GM21528 (cell line): ENCODE measurements around the gene STK4.
"Not testable (repeated sequence)": the region's sequence is repeated elsewhere in the genome, so short reads cannot be mapped to it uniquely, and the experiment has no call there.

Source experiments
- ATAC-seq: cut with Tn5 transposase; IDR thresholded peaks from one replicate; pipeline ENCODE4 v1.9.1; 2021; ENCODE audit warnings: mild to moderate bottlenecking, moderate library complexity; ENCODE audit not compliant: unreplicated experiment, low FRiP score

Gene STK4

DNA sequence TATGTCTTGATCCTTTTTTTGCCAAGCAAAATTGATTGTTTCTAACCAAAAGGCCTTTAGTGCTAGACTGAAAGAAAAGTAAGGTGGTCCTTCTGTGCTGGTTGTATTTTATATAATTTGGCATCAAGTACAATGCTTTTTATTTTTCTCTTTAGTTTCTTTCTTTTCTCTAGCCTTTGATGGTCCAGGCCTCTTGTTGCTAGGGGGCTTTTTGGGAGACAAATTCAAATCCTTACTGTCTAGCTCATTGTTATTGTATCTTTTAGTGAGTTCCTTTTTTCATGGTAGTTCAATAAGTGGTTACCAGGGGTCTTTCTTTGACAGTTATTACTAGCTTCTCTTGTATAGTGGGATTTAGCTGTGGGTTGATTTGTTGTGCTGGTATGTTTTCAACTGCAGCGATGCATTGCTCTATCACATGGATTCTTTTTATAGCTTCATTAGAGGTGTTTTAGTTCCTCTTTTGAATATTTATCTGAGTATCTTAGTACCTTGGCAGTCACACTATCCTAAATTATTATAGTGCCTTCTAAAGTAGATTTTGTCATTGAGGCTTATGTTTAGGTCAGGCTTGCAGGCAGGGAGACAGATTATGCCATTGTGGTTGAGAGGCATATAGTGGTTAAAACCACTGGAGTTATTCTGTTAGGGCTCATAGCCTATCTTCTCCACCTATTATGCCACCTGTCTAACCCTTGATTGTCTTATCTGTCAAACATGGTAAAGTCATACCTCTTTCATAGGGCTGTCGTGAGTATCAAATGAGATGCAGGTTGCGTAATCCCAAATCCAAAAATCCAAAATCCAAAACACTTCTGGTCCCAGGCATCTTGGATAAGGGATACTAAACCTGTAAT lies 85.1 kb downstream of the STK4 start:
- ATAC-seq: peak; percentile 42

DNA sequence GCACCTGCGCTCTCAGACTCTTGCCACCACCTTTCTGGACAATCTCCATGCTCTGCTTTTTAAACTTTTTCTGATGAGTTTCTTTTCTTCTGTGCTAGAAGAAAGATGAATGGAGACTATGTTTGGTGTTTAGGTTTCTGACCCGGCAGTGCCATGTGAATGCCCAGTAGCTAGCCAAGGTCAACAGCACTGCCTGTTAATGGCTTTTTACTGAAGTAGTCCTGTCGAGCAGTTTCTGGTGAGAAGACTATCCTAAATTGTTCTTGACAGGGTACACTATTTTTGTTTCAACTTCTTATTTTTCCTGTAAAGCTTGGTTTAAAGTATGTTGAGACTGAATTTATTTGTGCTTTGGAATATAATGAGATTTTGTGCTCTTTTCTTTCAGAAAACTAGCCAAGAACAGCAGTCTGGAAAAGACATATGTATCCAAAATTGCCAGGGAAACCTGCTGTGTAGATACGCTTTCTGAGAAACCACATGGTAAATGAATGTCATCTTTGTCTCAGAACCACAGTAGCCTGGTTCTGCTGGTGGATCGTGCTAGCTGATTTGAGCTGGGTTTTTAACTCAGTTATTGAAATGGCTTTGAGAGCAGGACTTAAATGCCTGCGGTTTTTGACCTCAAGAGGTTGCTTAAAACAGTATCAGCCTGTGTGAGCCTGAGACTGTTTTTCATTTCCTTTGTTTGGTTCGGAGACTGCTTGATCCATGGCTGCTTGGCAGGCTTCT lies 86.6 kb downstream of the STK4 start:
- ATAC-seq: peak; percentile 47

DNA sequence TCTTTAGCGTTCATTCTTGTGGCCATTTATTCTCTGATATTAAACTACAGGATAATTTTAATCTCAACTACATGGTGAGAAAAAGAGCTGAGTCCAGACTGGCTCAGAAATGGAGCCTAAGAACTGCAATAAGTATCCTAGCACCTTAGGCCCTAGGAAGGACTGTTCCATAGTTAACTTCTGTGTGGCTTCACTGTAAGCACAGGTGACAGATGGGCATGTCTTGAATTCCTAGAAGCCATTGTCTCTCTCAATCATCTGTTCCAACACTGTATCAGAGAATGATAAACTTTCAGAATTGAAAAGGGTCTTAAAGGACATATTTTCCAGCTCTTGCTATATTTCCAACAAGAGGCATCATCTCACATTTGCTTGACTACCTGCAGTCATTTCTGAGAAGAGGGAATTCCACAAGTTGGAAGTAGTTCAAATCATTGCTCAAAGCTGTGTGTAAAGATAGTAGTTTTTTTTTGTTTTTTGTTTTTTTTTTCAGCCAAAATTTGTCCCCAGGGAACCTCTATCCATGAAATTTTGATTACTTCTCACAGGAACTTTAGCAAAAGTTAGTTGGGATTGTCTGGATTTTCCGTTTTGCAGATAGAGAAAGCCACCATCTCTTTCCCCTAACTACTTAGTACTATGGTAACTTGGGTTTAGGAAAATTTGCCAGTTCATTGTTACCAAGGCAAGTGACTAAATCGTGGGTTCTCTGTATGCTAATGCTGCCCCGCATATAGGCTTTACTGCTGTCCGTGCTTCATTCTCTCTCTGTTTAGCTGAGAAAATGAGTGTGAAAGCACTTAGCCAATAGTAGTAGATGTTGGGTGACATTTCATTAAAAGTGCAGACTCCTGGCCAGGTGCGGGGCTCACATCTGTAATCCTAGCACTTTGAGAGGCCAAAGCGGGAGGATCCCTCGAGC lies 87.4 kb downstream of the STK4 start:
- peak; percentile 13 for ATAC-seq

DNA sequence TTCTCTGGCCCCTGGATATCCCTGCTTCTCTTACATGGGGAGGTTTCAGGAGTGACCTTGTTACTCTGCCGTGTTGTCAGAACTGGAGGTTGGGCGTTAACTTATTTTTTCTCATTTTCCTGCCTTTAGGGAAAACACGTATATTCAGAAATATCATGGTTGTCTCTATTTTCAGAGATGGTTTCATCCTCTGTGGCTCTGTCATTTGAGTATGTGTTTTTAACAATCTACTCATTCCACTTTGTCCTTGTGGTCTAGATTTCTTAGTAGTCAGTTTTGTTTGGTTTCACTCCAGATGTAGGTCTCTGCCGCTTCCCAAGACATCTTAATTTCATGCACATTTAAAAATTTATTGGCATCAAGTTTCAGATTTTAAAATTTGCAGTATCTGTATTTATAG lies 88.7 kb downstream of the STK4 start:
- no peak for ATAC-seq

DNA sequence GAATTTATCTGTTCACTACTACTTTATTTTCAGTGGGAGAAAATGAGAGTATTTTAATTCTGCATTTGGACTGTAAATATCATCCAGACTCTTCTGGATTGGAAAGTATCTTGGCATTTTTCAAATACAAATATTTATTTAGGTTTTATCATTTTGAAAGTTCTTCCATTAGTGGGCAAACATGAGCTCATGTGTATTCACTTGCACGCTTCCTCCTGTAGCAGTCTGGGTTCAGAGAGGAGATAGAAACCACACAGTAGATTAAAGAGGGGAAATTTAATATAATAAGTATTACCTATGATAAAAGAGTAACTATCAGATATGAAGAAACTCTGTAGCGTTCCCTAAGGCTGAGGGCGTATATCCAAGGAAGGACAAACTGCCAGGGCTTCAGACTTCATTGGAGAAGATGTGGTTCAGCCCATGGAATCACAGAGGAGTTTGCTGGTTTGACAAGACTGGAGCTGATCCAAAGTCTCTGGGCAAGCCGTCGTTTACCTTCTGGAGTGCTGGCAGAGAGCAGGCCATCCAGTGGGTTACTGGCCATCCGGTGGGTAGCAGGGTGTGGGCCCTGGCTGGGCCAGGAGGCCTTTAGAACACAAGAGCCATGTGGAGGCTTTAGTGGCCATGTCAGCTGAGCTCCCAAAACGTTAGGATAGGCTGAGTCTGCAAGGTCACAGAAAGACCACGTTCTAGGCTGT lies 90.3 kb downstream of the STK4 start:
- ATAC-seq: no peak

DNA sequence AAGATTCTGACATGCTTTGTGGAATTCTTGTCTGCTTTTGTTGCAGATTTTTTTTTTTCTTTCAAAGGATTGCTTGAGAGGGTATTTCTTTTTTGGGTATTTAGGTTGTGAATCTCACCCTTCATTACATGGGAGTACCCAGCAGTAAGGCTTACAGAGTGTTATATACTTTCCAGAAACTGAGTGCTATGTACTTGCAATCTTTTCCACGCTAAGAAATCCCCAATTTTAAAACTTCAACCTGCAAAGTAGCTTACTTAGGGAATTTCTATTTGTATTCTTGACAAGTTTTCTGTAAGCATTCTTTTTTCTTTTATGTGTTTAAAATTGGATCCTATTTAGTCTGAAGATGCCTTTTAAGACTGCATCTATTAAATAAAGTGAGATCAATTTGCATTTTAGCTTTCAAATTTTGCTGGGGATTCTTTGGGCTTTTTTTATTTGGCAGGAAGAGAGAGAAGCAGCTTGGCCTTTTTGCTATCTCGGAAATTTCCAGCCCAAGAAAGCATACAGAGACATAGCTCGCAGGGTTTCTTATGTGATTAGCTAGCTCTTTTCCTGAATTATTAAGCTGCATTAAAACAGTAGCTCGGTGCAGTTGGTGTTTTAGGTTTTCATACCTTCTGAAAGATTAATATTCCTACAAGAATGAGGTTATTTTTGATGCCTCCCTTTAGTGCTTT lies 92.0 kb downstream of the STK4 start:
- no peak for ATAC-seq

DNA sequence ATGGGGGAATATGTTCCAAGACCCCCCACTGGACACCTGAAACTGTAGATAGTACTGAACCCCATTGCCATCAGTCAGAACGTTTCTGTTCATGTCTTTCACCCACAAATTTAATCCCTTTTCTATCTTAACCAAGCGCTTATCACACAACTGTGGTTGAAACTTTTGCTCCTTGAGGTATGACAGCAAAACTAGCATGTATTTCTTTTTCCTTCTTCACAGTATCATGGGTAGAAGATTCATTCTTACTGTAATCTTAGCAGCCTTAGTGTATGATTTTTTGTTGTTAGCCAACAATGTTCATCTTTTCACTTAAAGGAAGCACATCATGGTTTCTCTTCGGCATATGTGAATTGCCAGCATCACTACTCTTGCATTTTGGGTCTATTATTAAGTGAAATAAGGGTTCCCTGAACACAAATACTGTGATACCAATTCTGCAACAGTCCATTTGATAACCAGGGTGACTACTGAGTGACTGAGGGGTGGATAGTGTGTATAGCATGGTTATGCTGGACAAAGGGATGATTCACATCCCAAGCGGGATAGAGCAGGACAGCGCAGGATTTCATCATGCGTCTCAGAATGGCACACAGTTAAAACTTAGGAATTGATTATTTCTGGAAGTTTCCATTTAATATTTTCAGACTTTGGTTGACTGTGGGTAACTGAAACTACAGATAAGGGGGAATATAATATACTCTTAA lies 92.9 kb downstream of the STK4 start:
- ATAC-seq: no peak

DNA sequence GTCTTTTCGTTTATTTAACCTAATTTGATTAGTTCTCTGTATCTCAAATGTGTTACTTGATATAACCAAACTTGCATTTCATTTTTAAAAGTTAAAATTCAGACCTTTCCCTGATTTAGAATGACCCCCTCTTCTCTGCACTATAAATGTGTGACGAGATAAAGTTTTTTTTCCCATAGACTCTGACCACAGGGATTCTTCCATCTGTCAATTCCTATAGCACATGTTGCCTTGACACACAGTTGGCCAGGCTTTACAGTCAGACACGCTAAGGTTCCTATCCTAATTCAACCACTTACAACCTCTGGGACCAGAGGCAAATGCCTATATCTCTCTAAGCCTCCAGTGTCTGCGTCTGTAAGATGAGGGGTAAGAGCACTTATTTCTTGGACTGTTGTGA lies 94.0 kb downstream of the STK4 start:
- no peak for ATAC-seq

DNA sequence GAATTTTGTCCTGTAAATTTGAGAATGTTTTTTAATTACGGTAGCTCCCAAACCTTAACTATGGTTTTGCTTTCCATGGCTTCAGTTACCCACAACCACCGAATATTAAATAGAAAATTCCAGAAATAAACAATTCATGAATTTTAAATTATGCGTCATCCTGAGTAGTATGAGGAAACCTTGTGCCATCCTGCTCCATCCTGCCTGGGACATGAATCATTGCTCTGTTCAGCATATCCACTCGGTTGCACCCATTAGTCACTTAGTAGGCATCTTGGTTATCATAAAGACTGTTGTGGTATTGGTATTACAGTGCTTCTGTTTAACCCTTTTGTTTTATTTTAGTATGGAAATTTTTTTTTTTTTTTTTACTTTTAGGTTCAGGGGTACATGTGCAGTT lies 94.9 kb downstream of the STK4 start:
- no peak for ATAC-seq

DNA sequence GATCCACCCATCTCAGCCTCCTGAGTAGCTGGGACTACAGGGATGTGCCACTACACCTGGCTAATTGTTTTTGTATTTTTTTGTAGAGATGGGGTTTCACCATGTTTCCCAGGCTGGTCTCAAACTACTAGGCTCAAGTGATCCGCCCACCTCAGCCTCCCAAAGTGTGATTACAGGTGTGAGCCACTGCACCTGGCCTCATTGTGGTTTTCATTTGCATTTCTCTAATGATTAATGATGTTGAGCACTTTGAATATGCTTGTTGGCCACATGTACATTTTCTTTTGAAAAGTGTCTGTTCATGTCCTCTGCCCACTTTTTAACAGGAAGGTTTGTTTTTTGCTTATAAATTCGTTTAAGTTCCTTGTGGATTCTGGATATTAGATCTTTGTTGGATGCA lies 96.8 kb downstream of the STK4 start:
- not testable (repeated sequence) for ATAC-seq

DNA sequence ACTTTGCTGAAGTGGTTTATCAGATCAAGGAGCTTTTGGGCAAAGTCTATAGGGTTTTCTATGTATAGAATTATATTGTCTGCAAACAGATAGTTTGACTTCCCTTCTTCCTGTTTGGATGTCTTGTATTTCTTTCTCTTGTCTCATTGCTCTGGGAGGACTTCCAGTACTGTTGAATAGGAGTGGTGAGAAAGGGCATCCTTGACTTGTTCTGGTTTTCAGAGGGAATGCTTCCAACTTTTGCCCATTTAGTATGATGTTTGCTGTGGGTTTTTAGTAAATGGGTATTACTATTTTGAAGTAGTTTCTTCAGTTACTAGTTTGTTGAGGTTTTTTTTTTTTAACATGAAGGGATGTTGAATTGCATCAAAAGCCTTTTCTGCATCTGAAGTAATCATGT lies 98.5 kb downstream of the STK4 start:
- no peak for ATAC-seq

DNA sequence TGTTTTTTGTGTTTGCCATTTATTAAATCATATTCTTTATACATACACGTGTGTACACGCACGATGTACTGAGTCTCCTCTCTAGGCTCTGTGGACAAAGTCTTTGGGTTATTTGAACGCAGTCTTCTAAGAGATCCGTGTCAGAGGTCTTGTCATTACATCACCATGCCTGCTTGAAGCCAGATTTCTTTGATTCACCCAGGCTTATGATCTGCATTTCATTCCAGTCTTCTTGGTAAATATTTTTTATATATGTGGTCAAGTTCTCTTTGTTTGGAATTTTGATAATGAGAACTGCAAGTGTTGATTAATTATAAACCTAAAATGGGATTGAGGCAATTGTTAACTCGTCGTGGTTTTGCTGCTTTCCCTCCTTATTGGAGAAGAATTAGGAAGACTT lies 100.1 kb downstream of the STK4 start:
- no peak for ATAC-seq

DNA sequence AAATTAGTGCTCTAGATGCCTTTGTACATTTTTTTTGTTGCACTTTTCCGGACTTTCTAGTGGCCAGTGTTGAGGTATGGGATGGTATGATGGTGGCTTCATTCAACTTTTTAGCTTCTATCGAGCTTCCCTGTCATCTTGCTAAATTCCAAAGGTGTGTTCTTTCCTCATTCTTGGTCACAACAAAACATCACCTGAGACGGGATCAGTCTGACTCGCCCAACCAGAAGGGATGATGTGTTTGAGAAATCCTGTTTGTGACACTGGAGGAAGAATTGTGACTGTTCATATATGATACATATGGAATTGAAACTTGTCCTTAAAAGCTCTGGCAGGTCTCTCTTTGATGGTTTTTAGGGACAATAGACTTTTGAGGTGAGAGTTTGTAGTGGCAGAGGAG lies 100.8 kb downstream of the STK4 start:
- ATAC-seq: no peak

DNA sequence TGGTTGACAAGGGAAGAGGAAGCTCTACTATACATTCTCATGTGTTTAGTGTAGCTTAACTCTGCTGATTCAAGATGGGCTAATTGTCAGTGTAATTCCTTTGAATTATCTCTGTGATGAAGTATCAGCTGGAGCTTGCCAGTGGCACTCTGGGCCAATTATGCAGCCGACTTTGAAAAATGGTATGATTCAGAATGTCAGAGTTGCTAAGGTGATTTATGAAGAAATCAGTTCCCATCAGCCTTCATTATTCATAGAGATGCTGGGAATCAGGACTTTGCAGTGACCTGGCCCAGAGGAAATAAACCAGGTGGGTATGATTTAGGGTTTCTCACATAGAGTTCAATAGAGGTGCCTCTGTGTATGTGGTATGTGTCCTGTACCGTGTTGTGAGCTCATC lies 101.2 kb downstream of the STK4 start:
- no peak for ATAC-seq

DNA sequence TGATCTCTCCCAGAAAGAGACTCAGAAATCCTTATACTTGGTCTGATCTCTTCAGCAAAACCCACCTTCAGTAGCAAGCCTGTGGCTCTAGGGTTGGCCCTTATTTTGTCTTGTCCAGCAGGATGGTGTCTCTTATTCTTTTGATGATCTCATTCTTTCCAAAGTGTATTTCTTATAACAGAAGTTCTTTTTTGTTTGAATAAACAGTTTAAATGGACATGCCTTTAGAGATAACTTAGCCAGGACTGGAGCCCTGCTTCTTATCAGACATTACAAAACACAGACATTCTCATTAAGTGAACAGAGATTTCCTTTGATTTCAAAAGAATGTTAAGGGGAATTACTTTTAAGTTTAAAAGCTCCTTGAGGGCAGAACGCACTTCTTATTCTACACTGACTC lies 102.9 kb downstream of the STK4 start:
- ATAC-seq: no peak

DNA sequence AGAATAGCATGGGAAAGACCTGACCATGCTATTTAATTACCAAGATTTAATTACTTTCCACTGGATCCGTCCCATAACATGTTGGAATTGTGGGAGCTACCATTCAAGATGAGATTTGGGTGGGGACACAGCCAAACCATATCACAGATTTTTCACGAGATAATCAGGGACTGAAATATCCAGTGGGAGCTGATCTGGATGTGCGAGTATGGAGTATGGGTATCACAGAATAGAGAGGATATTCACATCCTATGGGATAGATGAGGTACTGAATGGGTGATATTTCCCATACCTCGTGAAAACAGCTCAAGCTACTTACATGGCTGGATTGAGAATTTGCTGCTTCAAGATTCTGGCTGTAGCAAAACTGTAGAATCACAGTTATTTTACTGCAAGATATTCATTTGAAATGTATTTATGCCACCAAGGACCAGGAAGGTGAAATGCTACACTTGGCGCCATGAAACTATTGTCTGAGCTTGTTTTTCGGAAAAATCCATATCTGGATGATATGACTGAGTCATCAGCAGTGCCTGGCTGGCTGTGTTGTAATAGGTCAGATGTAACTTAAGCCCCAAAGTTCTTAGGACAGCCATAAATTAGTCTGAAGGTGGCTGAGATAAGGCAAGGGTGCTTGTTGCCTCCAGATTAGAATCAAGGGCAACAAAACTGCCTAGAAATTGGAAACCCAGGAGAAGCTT lies 104.8 kb downstream of the STK4 start:
- no peak for ATAC-seq

DNA sequence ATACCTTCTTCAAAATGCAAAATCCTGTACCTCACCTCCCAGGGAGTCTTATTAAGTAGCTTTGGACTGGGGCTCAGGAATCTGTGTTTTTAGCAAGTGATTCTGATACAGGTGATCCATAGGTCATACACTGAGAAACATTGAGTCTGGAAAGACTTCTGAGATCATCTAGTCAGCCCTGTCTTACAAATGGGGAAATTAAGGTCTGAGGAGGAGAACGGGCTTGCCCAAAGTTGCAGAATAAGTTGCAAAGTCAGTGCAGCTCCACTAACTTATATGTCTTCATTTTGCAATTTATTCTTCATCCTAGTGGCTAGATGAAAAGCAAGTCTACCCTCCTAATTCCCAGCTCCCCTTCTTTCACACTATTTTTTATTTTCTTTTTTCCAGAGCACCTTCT lies 105.8 kb downstream of the STK4 start:
- ATAC-seq: no peak

DNA sequence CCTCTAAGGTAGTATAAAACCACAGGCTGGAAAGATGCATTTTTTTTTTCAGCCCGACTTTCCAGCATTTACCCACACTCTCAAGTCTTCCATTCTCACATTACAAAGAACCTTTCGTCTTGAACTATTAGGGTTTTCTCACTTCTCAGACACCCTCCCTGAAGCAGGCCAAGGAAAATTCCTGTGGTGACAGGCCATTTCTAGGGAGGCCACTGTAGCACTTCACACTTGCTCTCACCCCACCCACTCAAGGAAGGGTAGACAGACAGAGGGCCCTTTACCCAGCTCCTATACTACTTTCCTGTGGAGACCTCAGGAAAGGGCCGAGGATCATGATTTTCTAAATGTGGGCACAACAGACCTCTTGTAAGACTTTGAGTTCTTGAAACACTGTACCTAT lies 106.9 kb downstream of the STK4 start:
- ATAC-seq: no peak

DNA sequence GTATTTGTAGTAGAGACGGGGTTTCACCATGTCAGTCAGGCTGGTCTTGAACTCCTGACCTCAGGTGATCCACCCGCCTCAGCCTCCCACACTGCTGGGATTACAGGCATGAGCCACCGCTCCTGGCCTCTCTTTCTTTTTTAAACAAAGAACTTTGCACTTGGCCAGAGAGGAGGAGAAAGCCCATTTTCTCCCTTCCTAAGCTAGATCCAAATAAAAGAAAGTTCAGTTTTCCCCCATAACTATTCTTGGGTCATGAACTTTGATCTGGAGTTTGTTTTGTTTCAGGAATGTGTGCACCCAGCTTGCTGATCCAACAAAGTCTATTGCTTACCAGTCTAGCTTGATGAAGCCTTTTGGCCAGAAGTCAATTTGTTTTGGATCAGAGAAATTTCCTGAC lies 111.2 kb downstream of the STK4 start:
- no peak for ATAC-seq
